Measurements from ENCODE around the gene GAPVD1.
"Not testable (repeated sequence)": the region's sequence is repeated elsewhere in the genome, so short reads cannot be mapped to it uniquely, and the experiment has no call there.

Gene GAPVD1

DNA sequence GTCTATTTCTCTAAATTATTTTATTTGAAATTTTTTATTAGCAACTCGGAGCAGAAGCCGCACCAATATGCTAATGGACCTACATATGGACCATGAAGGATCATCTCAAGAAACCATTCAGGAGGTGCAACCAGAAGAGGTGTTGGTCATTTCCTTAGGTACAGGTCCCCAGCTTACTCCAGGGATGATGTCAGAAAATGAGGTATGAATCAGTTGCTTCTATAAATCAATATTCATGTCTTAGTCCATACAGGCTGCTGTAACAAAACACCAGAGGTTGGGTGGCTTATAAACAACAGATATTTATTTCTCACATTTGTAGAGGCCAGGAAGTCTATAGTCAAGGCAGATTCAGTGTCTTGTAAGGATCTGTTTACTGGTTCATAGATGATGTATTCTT lies 50.8 kb downstream of the GAPVD1 start:
- no peak for DNase-seq (ENCODE audit: low read depth in 2 of 3, low spot score in 1 of 3)

- DNase-seq (ENCODE audit: low read depth in 2 of 3, low spot score in 1 of 3) = not testable (repeated sequence)
Observed at GRCh38 chr9:125316359-125316758, 54.7 kb downstream of the GAPVD1 start.

DNA sequence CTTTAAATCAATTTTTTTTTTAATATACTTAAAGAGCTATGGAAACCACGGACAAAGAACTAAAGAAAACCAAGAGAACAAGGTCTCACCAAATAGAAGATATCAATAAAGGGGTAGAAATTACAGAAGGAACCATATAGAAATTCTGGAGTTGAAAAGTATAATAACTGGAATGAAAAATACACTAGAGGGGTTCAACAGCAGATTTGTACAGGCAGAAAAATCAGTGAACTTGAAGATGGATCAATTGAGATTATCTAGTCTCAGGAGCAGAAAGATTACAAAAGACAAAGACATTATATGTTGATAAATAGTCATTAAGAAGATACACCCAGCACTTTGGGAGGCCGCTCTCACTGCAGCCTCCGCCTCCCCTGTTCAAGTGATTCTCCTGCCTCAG lies 56.1 kb downstream of the GAPVD1 start:
- DNase-seq (ENCODE audit: low read depth in 2 of 3, low spot score in 1 of 3) = no peak

DNA sequence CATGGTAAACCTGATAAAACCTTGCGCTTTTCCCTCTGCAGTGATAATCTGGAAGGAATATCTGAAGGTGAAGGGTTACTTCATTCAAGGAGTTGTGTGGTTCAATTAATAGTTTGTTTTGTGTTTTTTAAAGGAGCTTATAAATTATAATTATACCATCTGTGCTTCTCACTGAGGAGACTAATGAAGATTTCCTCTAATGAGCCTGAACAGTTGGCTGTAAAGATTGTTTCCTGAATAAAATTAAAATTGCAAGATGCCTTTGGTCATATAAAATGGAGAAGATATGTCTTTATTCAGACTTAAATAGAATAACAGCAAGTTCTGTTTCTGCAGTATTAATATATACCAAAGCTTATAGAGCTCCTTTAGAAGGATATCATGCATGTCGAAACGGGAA lies 59.9 kb downstream of the GAPVD1 start:
- DNase-seq (ENCODE audit: low read depth in 2 of 3, low spot score in 1 of 3) = no peak

- no peak for DNase-seq (ENCODE audit: low read depth in 2 of 3, low spot score in 1 of 3)
Observed at GRCh38 chr9:125323615-125324014, 62.0 kb downstream of the GAPVD1 start.

GRCh38 chr9:125325826-125326225 lies 64.2 kb downstream of the GAPVD1 start:
- no peak for DNase-seq (ENCODE audit: low read depth in 2 of 3, low spot score in 1 of 3)

- no peak for DNase-seq (ENCODE audit: low read depth in 2 of 3, low spot score in 1 of 3)
Observed at GRCh38 chr9:125329978-125330377, 68.4 kb downstream of the GAPVD1 start.

- DNase-seq (ENCODE audit: low read depth in 2 of 3, low spot score in 1 of 3) = no peak
Observed at GRCh38 chr9:125330587-125330986, 69.0 kb downstream of the GAPVD1 start.

GRCh38 chr9:125332527-125332926 lies 70.9 kb downstream of the GAPVD1 start:
- DNase-seq (ENCODE audit: low read depth in 2 of 3, low spot score in 1 of 3) = peak; percentile 21 to 33 (median 29)

GRCh38 chr9:125337236-125337635 lies 75.6 kb downstream of the GAPVD1 start:
- no peak for DNase-seq (ENCODE audit: low read depth in 2 of 3, low spot score in 1 of 3)

- no peak for DNase-seq (ENCODE audit: low read depth in 2 of 3, low spot score in 1 of 3)
Observed at GRCh38 chr9:125338929-125339328, 77.3 kb downstream of the GAPVD1 start.

GRCh38 chr9:125341566-125341965 lies 79.9 kb downstream of the GAPVD1 start:
- DNase-seq (ENCODE audit: low read depth in 2 of 3, low spot score in 1 of 3) = no peak

DNA sequence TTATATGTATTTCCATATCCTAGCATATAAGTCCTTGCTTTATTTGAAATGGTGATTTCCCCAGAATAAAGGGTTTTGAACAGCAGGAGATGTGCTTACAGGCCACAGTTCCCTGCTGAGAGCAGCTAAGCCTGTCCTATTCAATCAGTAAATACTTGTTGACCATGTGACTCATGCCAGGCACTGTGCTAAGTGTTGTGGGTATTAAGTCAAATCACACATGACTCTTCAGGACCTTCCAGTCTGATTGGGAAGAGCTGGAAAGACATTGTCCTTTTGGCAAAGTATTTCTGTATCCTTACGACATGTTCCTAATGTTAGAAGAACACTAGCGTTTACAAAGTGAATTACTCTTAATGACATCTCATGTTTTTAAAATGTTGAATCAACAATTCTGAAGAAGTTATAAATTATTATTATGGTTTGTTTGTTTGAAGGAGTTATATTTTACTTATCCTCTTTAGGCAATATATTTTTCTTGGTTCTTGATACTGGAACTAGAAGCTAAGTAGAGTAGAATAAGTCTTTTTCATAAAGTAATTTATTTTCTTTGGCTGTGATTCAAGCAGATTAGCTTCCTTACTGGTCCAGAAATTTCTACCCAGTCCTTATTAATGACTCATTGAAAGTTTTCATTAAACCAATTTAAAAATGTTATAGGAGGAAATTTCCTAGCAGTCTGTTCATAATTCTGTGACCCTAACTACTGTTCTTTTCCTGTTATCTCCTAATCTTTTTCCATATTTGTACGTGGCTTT lies 82.1 kb downstream of the GAPVD1 start:
- no peak for DNase-seq (ENCODE audit: low read depth in 2 of 3, low spot score in 1 of 3)

DNA sequence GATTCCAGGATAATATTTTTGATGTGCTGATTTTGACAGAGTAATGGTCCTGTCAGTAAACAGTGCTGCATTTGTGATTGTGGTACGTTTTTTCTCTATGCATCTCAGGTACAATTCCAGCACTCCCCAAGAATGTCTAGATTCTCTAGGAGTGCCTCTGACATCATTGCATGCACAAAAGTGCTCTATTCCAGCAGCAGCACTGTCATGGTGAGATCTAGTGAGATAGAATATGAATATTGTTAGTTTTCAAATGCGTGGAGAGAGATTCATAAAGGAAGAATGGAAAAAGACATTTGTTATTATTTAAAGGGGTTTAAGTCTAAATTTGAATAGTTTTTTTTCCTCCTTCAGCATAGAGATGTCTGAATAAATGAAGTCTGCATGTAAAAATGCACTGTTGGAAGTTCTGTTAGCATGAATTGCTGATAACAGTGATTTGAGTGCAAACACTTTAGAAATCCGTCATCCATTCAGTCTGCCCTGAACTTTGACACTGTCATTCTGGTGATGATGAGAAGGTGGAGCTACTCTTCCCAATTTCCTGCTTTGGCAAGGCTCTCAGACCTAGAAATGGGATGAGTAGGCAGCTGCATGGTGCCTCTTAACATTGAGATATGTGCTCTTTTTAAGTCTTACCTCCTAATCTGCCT lies 84.6 kb downstream of the GAPVD1 start:
- no peak for DNase-seq (ENCODE audit: low read depth in 2 of 3, low spot score in 1 of 3)

DNA sequence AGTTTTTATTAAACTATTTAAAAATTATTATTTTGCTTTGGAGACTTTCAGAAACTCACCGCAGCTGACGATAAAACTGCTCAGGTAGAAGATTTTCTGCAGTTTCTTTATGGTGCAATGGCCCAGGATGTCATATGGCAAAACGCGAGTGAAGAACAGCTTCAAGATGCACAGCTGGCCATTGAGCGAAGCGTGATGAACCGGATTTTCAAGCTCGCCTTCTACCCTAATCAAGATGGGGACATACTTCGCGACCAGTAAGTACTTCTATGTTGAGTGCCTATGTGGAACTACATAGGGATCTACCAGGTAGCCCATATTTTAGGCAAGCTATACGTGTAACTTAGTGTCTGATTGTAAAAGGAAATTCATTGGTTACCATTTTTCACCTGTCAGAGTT lies 94.0 kb downstream of the GAPVD1 start:
- no peak for DNase-seq (ENCODE audit: low read depth in 2 of 3, low spot score in 1 of 3)

- DNase-seq (ENCODE audit: low read depth in 2 of 3, low spot score in 1 of 3) = no peak
Observed at GRCh38 chr9:125356032-125356431, 94.4 kb downstream of the GAPVD1 start.

- DNase-seq (ENCODE audit: low read depth in 2 of 3, low spot score in 1 of 3) = no peak
Observed at GRCh38 chr9:125359011-125359410, 97.4 kb downstream of the GAPVD1 start.

DNA sequence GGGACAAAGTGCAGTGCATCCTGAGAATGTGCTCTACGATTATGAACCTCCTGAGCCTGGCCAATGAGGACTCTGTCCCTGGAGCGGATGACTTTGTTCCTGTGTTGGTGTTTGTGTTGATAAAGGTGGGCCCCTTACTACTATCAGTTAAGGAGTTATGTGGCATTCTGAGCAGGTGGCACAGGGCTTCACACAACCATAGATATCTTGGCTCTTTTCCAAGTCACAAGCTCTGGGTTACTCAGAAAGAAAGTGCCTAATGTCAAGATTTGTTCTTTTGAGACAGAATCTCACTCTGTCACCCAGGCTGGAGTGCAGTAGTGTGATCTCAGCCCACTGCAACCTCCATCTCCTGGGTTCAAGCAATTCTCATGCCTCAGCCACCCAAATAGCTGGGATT lies 99.0 kb downstream of the GAPVD1 start:
- no peak for DNase-seq (ENCODE audit: low read depth in 2 of 3, low spot score in 1 of 3)

DNA sequence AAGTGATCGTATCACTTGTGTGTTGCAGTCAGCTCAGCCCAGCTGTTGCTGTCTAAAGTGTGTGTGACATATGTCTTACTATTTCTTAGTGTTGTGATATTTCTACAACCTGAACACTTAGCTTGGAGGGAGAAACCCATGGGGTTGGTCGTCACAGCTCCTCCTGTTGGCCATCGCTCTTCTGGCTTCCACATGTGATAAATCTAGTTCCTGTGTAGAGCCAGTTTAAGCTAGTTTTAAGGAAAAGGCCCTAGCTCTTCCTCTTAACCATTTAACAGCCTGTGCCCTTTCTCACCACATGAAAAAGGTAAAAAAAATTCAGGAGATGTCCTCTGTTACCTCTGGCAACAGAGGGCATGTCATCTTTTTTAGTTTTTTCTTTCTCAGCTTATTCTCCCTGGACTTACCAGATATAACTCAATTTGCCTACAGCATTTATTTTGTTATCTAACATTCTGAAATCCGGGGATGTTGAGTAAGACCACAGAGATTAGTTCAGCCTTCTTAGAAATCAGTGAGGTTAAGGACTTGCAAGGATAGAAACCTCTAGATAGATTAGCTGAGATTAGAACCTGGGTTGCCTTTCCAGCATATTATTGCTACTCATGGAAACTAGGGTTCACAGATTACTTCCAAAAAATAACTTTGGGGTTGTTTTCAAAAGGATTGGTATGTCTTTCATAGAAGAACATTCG lies 100.4 kb downstream of the GAPVD1 start:
- DNase-seq (ENCODE audit: low read depth in 2 of 3, low spot score in 1 of 3) = no peak

GRCh38 chr9:125366676-125367075 lies 105.0 kb downstream of the GAPVD1 start:
- DNase-seq (ENCODE audit: low read depth in 2 of 3, low spot score in 1 of 3) = no peak

GRCh38 chr9:125370786-125371185 lies 109.2 kb downstream of the GAPVD1 start:
- DNase-seq (ENCODE audit: low read depth in 2 of 3, low spot score in 1 of 3) = no peak
